ENCODE results near the gene COIL.

Gene COIL

DNA sequence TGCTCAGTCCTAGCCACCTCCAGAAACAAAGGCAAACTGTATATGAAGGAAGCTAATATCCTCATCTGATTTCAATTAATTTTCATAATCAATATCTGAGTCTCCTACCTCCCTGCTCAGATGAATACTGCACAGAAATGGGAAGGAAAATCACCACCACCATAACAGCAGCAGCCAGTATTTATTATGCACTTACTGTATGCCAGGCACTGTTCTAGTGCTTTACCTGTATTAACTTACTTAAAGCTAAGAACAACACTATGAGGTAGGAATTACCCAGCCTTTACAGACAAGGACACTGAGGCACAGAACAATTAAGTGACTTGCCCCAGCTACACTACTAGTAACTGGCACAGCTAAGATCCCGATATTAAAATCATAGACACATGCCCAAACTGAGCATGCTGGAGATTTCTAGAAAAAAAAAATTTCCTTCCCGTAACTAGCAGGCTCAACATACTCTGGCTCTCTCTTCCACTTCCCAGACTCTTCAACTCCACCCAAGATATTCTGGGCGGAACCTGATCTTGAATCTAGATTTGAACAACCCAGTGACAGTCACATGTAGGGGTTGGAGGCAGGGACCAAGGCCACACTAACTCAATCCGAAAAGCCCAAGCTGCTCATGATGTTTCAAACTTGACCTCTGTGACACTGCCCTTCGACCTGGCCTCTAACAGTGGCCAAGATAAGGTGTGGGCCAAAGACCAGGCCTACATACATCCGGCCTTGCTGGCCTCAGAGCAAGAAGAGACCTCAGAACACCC, 50.9 kb downstream of the COIL start:
- DNase-seq (ENCODE audit: low spot score), result no peak

DNA sequence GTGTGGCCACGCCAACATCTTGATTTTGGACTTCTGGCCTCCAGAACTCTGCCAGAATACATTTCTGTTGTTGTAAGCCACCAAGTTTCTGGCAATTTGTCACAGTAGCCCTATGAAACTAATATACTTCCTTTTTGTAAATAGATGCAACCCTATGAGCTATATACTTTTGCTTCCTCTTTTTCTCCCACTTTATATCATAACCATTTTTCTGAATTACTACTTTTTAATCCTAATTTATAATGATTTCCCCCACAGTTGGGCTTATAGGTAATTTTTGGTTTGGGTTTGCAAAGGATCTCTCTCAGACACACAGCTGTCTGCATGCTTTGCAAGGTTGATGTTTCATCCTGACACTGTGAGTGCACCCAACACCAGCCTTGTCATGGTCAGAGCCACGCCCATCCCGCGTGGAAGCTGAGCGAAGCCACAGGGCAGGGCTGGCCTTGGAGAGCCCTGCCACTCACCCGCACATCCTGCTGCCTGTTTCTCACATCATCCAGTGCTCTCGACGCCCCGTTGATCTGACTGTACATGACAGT, 52.8 kb downstream of the COIL start:
- DNase-seq (ENCODE audit: low spot score), result peak; percentile 85

DNA sequence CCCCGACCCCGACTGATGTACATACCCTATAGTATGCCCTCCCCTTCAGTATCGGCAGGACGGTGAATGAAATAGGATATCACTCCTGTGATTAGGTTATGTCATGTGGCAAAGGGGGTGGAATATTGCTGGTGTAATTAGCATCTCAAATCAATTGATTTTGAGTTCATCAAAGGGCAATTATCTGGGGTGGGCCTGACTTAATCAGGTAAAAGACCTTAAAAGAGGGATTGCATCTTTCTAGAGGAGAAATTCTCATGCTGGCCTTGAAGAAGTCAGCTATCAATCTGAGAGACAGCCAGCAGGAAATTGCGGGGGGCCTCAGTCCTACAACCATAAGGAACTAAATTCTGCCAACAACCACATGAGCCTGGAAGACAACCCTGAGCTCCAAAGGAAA, 57.3 kb downstream of the COIL start:
- no peak for DNase-seq (ENCODE audit: low spot score)

DNA sequence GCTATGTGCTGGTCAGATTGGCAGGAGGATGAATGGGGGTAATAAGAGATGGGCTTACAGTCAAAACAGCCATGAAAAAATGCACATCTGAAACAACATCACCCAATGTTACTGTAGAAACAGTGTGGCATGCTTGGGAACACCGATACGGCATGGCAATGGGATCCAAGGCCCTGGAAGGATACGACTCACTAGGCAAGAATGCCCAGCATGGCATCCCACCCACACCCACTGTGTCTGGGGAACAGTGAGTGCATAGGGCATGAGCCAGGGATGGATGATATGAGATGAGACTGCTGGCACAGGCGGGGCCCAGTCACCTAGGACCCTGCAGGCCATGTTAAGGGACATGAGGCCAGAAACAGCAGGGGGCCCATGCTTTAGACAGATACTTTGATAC, 58.5 kb downstream of the COIL start:
- no peak for DNase-seq (ENCODE audit: low spot score)

DNA sequence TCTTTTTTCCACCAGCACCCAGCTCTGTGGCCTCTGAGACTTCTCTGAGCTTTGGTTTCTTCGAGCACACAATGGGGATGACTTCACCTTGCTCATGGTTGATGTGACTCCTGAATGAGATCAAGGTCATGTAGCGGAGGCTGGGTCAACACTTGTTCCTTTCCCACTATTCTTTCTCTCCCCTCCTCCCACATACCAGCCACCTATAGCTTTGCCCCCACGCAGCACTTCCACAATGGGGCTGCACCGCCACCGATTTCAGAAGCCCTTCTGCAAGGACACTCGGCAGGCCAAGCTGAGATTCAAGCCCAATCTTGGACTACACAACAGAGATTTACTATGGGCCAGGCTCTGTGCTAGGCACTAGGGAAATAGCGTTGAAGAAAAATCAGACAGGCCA, 61.4 kb downstream of the COIL start:
- DNase-seq (ENCODE audit: low spot score), result no peak

DNA sequence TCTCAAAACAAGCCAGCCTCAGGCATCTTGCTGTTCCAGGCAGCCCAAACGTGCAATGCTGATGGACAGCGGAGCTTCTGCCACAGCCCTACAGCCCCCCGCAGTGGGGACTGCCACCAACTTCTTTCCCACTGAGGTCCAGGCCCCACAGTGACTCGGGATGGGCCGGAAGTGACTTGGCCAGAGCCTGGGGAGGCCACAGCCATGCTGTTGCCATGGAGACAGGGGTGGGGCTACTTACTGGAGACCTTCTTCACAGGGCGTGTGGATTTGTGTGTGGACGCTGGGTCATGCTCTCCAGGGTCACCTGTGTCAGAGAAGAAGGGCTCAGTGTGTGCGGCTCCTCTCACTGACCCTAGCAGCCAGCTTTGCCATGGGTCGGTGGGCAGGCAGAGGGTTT, 62.0 kb downstream of the COIL start:
- no peak for DNase-seq (ENCODE audit: low spot score)

DNA sequence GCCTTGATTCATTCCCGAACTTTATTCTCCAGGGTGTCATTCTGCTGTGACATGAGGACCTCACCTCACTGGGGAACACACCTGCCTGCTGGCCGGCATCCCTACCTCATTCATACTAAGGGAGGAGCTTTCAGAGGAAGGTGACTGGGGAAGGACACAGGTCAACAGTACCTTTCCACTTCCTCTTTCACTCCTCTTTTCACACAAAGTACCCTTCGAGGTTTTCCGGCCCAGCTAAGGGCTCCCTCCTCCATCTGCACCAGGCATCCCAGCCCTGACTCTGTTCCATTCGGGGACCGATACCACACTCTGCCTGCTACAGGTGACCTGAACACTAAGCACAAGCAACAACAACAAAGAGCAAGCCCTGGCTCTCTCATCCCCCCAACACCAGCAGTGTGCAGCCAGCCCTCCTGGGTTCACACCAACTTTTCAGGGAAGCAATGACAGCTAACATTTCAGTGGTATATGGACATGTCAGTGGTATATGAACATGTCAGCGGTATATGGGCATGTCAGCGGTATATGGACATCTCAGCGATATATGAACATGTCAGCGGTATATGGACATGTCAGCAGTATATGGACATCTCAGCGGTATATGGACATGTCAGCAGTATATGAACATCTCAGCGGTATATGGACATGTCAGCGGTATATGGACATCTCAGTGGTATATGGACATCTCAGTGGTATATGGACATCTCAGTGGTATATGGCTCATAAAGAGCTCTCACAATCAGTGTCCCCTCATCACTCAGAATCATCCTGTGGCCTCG, 63.0 kb downstream of the COIL start:
- DNase-seq (ENCODE audit: low spot score), result peak; percentile 46

DNA sequence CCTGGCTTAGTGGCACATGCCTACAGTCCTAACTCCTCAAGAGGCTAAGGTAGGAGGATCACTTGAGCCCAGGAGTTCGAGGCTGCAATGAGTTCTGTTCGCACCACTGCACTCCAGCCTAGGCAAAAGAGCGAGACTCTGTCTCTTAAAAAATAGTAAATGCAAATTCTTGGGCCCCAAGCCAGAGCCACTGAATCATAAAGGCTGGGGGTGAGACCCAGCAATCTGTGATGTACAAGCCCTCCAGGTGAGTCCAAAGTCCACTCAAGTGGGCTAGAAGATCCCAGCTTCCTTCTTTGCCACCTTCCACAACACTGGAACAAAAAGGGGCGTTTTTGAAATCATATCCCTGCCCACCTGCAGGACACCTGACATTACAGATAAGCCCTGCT, 63.9 kb downstream of the COIL start:
- DNase-seq (ENCODE audit: low spot score), result peak; percentile 68

DNA sequence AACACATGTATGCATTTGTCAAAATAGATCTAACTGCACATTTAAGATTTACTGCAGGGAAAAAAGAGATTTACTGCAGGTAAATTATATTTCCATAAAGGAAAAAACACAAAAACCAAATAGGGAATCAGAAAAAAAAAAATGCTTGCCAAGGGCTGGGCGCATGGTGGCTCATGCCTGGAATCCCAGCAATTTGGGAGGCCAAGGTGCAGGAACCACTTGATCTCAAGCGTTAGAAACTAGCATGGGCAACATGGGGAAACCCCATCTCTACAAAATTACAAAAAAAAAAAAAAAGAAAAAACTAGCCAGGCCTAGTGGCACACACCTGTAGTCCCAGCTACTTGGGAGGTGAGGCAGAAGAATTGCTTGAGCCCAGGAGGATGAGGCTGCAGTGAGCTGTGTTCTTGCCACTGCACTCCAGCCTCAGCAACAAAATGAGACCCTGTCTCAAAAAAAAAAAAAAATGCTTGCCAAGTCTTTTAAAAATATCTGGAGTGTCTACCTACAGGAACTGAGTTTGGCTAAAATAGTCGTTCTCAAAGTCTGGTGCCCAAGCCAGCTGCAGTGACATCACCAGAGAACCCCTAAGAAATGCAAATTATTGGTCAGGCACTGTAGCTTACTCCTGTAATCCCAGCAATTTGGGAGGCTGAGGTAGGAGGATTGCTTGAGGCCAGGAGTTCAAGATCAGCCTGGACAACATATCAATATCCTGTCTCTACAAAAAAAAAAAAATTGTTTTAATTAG, 64.5 kb downstream of the COIL start:
- DNase-seq (ENCODE audit: low spot score), result peak; percentile 65

DNA sequence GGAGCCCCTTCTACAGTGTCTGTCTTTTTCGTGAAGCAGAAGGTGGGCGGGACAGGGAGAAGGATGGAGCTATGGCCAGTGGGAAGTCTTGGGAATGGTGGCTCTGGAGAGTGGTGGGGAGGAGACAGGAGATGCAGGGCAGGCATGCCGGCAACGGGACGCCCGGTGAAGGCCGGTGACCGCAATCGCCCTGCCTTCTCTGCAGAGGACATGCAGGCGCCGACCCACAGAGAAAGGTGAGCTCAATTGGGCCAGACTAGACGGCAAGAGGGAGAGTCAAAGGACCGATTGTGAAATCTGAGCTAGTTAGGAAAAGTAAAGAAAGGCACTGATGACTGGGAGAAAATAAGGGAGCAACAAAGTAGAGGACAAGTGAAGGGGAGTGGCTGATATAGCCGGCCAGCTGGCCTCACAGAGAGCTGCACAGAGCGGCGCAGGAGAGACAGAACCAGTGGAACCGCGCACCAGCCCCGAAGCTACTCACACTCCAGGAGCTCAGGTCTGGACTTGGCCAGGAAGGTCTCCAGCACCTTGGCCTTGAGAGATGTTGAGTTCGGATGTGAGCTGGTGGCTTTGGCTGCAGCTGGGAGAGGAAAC, 65.9 kb downstream of the COIL start:
- no peak for DNase-seq (ENCODE audit: low spot score)

DNA sequence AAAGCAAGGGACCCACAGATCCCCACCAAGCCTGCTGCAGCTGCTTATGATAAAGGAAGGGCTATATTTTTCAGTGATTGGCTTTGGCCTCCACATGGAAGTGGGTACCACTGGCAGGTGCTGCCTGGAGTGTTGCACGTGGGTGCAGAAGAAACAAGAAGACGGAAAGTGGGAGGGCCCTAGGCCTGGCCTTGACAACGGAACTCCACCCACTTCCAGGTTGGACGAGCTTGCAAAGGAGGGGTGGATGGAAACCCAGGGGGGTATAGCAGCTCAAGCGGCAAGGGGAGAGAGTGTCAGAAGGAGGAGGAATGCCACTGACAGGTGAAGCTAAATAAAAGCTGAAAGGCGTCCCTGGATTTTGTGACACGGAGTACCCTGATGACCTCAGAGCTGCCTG, 67.3 kb downstream of the COIL start:
- DNase-seq (ENCODE audit: low spot score), result no peak

DNA sequence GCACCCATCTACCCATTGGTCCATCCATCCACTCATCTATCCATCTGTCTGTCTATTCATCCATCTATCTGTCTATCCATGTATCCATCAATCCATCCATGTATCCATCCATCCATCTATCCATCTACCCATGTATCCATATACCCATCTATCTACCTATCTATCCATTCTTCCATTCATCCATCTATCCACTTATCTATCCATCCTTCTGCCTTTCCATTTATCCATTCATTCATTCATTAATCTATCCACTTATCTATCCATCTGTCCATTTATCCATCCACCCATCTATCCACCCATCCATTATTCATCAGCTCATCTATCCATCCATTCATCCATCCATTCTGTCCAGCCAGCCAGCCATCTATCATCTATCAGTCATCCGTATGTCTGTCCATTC, 68.5 kb downstream of the COIL start:
- no peak for DNase-seq (ENCODE audit: low spot score)

DNA sequence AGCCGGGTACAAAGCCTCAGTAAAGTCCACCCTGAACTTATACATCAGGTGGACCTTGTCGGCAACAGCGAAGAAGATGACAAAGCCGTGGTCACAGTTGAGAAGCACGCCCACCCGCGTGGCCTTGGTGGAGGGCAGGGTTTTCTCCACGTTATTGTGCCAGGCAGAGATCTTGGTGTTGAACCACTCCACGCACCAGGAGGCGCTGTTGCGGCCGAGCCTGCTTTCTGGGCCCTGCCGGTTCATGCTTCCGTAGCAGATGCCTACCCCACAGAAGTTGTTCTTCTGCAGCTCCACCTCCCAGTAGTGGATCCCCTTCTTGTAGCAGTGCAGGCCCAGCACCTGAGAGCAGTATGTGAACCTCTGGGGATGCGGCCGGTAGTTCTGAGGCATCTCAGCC, 69.1 kb downstream of the COIL start:
- DNase-seq (ENCODE audit: low spot score), result no peak

DNA sequence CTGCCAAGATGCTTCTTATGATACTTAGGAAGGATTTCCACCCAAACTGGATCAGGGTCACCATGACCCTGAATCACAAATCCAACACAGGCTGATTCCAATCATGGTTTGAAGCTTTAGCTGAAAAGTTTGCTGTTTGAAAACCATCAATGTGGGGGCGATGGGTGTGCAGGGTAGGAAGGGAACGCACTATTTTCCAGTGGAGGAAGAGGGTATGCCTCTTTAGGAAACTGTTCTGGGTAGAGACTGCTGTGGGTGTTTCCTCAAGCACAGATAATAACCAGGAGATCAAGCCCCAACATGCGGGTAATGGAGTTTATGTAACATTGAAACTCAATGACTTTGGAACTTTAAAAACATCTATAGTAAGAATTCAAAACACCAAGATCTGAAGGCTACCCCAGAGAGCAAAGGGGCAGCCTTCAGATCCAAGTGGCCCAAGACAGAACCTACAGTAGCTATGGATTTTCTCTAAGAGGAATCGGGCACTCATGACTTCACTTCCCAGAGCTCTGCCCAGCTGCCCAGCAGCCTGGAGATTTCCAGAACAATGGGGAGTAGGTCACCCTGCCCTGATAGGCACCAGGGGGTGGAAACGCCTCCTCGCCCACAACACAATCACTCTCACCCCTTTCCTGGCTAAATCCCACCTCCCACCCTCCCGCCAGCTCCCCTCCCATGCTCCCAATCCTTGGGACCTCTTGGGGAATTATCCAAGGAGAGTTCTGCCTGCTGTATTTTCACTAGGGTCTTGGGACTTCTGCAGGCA, 69.8 kb downstream of the COIL start:
- DNase-seq (ENCODE audit: low spot score), result no peak

DNA sequence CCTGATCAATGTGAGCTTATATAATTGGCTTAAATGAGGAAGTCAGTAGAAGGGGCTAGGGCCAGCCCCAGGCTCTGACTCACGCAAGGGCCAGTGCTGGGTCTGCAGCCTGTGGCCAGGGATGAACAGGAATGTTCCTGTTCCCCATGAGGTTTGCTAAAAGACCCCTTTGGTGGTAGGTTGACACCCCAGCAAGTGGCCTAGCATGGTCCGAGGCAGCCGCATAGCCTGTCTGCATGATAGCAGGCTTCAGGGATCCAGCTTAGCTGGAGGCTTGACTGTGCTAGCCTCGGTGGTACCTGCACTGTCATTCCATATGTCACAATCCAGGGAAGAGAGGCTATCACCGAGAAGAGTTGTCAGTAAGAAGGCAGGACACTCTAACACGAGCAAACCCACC, 70.5 kb downstream of the COIL start:
- DNase-seq (ENCODE audit: low spot score), result no peak
